HG03439 (cell line): ENCODE measurements around the gene ASB12.

Experiments
- ATAC-seq: cut with Tn5 transposase; IDR thresholded peaks from one replicate; pipeline ENCODE4 v1.9.1; 2021; ENCODE audit warnings: mild to moderate bottlenecking, moderate library complexity; ENCODE audit not compliant: unreplicated experiment

Gene ASB12

DNA sequence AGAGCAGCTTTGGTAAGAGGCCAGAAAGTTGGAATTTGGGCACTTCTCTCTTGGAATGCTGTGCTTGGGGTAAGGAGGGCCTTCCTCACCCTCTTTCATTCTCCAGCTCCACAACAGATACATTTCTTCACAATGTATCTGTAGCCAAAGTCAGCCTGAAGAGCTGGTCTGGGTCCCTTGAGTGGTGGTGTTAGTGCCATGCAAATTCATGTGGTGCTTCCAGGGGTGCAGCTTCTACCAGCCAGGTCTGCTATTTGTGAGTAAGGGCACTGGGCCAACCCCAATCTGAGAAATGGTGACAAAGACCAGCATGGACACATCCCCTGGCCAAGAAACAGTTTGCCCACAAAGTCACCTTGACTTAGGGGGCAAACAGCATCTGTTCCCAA, 42.7 kb downstream of the ASB12 start:
- no peak for ATAC-seq

DNA sequence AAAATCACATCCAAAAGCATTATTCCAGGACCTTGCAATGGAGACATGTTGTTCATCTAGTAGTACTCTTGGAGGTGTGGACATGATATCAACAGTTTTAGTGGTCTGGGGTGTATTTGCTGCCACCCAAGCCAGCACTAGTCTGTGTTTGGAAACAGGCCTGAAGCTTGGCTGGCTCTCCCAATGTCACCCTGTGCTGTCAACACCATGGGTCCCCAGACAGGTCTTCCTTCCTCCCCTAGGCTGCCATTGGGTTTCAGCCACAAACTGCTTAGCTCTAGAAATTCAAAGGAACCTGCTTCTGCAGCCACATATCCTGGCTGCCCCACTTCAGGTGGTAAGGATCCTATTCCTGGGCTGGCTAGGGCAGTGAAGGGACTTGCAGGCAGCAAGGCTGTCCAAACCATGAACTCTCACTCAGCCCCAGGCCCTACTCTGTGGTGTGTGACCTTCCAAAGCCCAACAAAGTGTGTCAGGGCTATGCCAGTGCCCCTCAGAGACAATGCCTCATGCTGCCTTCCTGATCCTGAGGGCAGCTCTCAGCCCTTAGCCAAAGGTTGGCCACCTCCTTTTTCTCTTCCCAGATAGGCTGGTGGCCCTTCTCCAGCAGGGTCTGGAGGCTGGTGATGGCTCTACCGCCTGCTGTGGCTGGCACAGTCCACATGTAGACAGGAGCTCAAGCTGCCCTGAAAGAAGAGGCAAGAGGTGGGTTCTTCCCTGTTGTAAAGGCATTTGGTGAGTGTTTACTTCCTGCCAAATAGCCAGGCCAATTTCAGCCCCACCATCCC, 43.2 kb downstream of the ASB12 start:
- ATAC-seq: no peak

- no peak for ATAC-seq
Observed at GRCh38 chrX:64184396-64184795, 46.0 kb downstream of the ASB12 start.

DNA sequence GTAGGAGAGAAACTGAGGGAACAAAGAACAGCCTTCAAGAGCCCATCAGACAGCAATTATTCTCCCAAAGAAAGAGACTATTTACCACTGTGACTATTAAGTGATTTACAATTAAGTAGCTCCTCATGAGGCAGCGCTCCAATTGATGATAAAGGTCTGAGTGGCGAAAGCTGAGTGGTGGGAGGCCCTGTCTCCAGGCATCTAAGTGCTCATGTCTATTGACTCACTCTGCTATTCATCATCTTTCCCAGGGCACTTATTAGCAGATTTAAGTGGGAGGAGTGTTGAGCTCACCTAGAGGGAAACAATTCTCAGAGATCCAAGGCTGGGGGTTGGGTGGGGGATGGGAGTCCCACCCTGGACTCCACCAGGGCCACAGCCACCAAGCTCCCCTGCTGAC, 48.2 kb downstream of the ASB12 start:
- no peak for ATAC-seq

GRCh38 chrX:64176876-64177275, 53.5 kb downstream of the ASB12 start:
- no peak for ATAC-seq
